H1 (cell line): ENCODE data around the gene KDM6A. TPM values are rescaled to one million over a fixed set of nuclear protein-coding genes. Genes with fewer than 3 reads are reported as not detected.

Source experiments
- BCL11A ChIP-seq, 2 experiments: IDR thresholded peaks; one replicate each; pipeline ENCODE4 v1.6.1; 2011; ENCODE audit warnings: low read depth in 2 of 2, low read length in 2 of 2, mild to moderate bottlenecking in 2 of 2
- CHD2 ChIP-seq: IDR thresholded peaks from 2 replicates; pipeline ENCODE4 v1.6.1; 2012; ENCODE audit warnings: low read length, improper control_type of control experiment
- CREB1 ChIP-seq: IDR thresholded peaks from 2 replicates; pipeline ENCODE4 v1.6.1; 2012; ENCODE audit warnings: inconsistent platforms
- FOSL1 ChIP-seq: IDR thresholded peaks from 2 replicates; pipeline ENCODE4 v1.6.1; 2011; ENCODE audit warnings: mild to moderate bottlenecking, low read depth, low read length, moderate library complexity; ENCODE audit not compliant: insufficient read depth
- GTF2F1 ChIP-seq: IDR thresholded peaks from 2 replicates; pipeline ENCODE4 v1.6.1; 2012; ENCODE audit warnings: low read depth, low read length, improper control_type of control experiment, borderline replicate concordance
- TCF12 ChIP-seq: IDR thresholded peaks from 2 replicates; pipeline ENCODE4 v1.6.1; 2011; ENCODE audit warnings: low read depth, mild to moderate bottlenecking, low read length
- polyA plus RNA-seq, 7 experiments: library from polyadenylated mRNA; depleted of rRNA in 3 of 7; stranded (reverse) in 5 of 7; unstranded in 2 of 7; fragments of >200 nt in 5 of 7; fragments of 200-250 nt in 2 of 7; gene quantifications; 1 replicate in 5 of 7; 2 replicates in 1 of 7; 4 replicates in 1 of 7; pipeline versions ENCODE4 v1.2.1 to v1.2.3, GENCODE V29; 2011 to 2013; ENCODE audit warnings: missing spikeins in 2 of 7, mixed read lengths in 2 of 7
- total RNA-seq: library from RNA; stranded (reverse); fragmentation: NEBNext Ultra II Directional; extraction: Animal tissue kit (Norgen Biotek cat#: 25700); gene quantifications from 2 replicates; pipeline ENCODE4 v1.2.1, GENCODE V29; 2021

The KDM6A gene
- total and polyA plus RNA-seq, 2 of the 8 experiments (the other 6 are each of a cell fraction or from before 2014, with no cell fraction given) = 43.5 to 58.4 TPM

- TF ChIP-seq FOSL1 (no peak), CREB1 (no peak), GTF2F1 (no peak), TCF12 (no peak), CHD2 (no peak), BCL11A (IDR thresholded peaks at IDR 0.05; ENCODE audit: low read depth in 2 of 2, low read length in 2 of 2) (no peak)
Observed at GRCh38 chrX:45006002-45006800, 133.2 kb downstream of the KDM6A start (continued).
